ENCODE results near the gene PATL1.

PATL1 gene

GRCh38 chr11:59615120-59615636, 53.7 kb downstream of the PATL1 start:
- peak in 1 of 2 donors; percentile 11 for DNase-seq (ENCODE audit: low read depth in 2 of 2)
- peak overlapping the region; percentile 86 to 90 for H3K4me3 ChIP-seq (replicated peaks in 1 of 2; ENCODE audit: low read depth in 2 of 2, low read length in 2 of 2)
- TF ChIP-seq CTCF (IDR thresholded peaks at IDR 0.05; ENCODE audit: low read depth, low read length), result no peak

- peak; percentile 20 to 21 for DNase-seq (ENCODE audit: low read depth in 2 of 2)
- TF ChIP-seq CTCF (IDR thresholded peaks at IDR 0.05; ENCODE audit: low read depth, low read length), result no peak
Measured at GRCh38 chr11:59614277-59615119, 54.3 kb downstream of the PATL1 start.

GRCh38 chr11:59611570-59612565, 57.0 kb downstream of the PATL1 start:
- peak in 1 of 2 donors; percentile 8 for DNase-seq (ENCODE audit: low read depth in 2 of 2)
- TF ChIP-seq CTCF (IDR thresholded peaks at IDR 0.05; ENCODE audit: low read depth, low read length), result no peak

More at GRCh38 chr11:59614277-59615119, 54.3 kb downstream of the PATL1 start:
- H3K4me3 ChIP-seq (replicated peaks in 1 of 2; ENCODE audit: low read depth in 2 of 2, low read length in 2 of 2), result peak overlapping the region; percentile 86 to 90

GRCh38 chr11:59610289-59610688, 58.5 kb downstream of the PATL1 start:
- H3K4me3 ChIP-seq (replicated peaks in 1 of 2; ENCODE audit: low read depth in 2 of 2, low read length in 2 of 2), result no peak overlapping the region
- TF ChIP-seq CTCF (IDR thresholded peaks at IDR 0.05; ENCODE audit: low read depth, low read length), result no peak
- no peak for DNase-seq (ENCODE audit: low read depth in 2 of 2)

More at GRCh38 chr11:59611570-59612565, 57.0 kb downstream of the PATL1 start:
- no peak overlapping the region for H3K4me3 ChIP-seq (replicated peaks in 1 of 2; ENCODE audit: low read depth in 2 of 2, low read length in 2 of 2)

GRCh38 chr11:59607703-59608454, 61.0 kb downstream of the PATL1 start:
- TF ChIP-seq CTCF (IDR thresholded peaks at IDR 0.05; ENCODE audit: low read depth, low read length), result no peak
- DNase-seq (ENCODE audit: low read depth in 2 of 2), result no peak
- H3K4me3 ChIP-seq (replicated peaks in 1 of 2; ENCODE audit: low read depth in 2 of 2, low read length in 2 of 2), result no peak overlapping the region

- H3K4me3 ChIP-seq (replicated peaks in 1 of 2; ENCODE audit: low read depth in 2 of 2, low read length in 2 of 2), result no peak overlapping the region
- no peak for DNase-seq (ENCODE audit: low read depth in 2 of 2)
- no peak for TF ChIP-seq CTCF (IDR thresholded peaks at IDR 0.05; ENCODE audit: low read depth, low read length)
Measured at GRCh38 chr11:59602432-59602831, 66.4 kb downstream of the PATL1 start.

Data from cardiac fibroblast (primary cell).